ENCODE results near the gene HOXD3.

DNA sequence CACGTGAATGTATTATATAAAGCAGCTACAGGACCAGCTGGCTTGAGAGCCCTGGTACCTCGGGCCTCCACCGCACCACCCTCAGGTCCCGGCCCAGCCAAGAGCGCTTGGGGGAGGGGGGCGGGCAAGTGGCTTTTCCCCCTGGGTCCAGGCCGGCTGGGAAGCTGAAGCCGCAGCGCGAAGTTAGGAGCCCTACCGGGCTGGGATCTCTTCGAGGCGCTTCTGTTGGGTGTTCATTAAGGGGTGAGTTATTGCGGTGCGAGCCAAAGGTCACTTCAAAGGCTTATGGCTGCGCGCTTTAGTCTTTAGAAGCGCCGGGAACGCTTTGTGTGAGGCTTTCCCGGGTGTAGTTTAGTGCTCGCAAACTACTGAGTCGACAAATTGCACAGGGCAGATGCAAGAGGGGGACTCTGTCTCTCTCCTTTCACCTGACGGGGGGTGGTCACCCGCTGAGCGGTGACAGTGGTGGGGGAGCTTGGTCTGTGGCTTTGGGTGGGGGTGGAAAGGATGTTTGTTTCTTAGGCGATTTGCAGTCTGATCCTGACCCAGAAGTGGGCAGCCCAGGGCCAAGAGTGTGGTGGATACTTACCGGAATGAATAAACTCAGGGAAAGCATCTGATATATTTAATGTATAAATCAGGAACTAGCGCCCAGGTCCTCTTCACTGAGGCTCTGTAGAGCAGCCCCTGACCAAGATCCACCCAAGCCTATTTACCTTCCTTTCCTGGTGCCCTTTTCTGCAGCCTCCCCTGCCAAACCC is 6.0 kb downstream of the HOXD3 start:
- TF ChIP-seq CTCF (IDR thresholded peaks at IDR 0.05 in 4 of 5, conservative IDR thresholded peaks at IDR 0.05 in 1 of 5) (no peak), POLR2A (IDR thresholded peaks at IDR 0.05) (no peak)
